Esophagus muscularis mucosa (tissue), 4 donors: ENCODE measurements around the gene ATF7. TPM values are rescaled to one million over a fixed set of nuclear protein-coding genes. Genes with fewer than 3 reads are reported as not detected.

Experiments used
- DNase-seq: peaks from one replicate; pipeline ENCODE4 v3.0.0-alpha.2; 2017; ENCODE audit errors: extremely low spot score
- H3K27ac ChIP-seq, 4 donors: fragments of 200-600 bp; sonication (generic); replicated peaks in 1 of 4; 1 replicate in 3 of 4; 2 replicates in 1 of 4; pipeline ENCODE4 v1.5.1; 2016 to 2019; ENCODE audit warnings: mild to moderate bottlenecking in 1 of 4
- H3K27me3 ChIP-seq, 4 donors: fragments of 200-600 bp; sonication (generic); one replicate each; pipeline versions ENCODE4 v1.5.1 to v1.6.0; 2016 to 2019
- H3K36me3 ChIP-seq, 4 donors: fragments of 200-600 bp; sonication (generic); one replicate each; pipeline ENCODE4 v1.5.1; 2016 to 2019
- H3K4me1 ChIP-seq, 4 donors: fragments of 200-600 bp; sonication (generic); one replicate each; pipeline ENCODE4 v1.5.1; 2016 to 2019
- H3K4me3 ChIP-seq, 4 donors: fragments of 200-600 bp; sonication (generic); 1 replicate in 2 of 4; 2 replicates in 2 of 4; pipeline ENCODE4 v1.5.1; 2016 to 2019; ENCODE audit warnings: mild to moderate bottlenecking in 4 of 4, moderate library complexity in 1 of 4
- H3K9me3 ChIP-seq, 4 donors: fragments of 200-600 bp; sonication (generic); 1 replicate in 3 of 4; 2 replicates in 1 of 4; pipeline ENCODE4 v1.5.1; 2016 to 2019
- CTCF ChIP-seq, 3 experiments: fragments of 200-600 bp in 2 of 3; fragments of 450-650 bp in 1 of 3; sonication (generic) in 2 of 3; IDR thresholded peaks; one replicate each; pipeline ENCODE4 v1.5.1; 2017 to 2019; ENCODE audit warnings: antibody characterized with exemption in 3 of 3, mild to moderate bottlenecking in 2 of 3, moderate library complexity in 1 of 3
- EP300 ChIP-seq: sonication (generic); formaldehyde crosslinking; IDR thresholded peaks from one replicate; pipeline ENCODE4 v1.6.1; 2017; ENCODE audit warnings: antibody characterized with exemption
- POLR2A ChIP-seq: fragments of 450-650 bp; IDR thresholded peaks from one replicate; pipeline ENCODE4 v1.6.1; 2017; ENCODE audit warnings: antibody characterized with exemption, moderate library complexity, mild to moderate bottlenecking, low read depth
- POLR2AphosphoS5 ChIP-seq, 2 donors: sonication (generic); formaldehyde crosslinking; IDR thresholded peaks; one replicate each; pipeline ENCODE4 v1.6.1; 2017; ENCODE audit warnings: antibody characterized with exemption in 2 of 2
- WGBS: methylation state at CpG from one replicate; pipeline ENCODE4 v1.1.5; 2018; 5-methylcytosine and 5-hydroxymethylcytosine counted together
- intact Hi-C: fragments of 100-400 bp; cut with DNase I; formaldehyde crosslinking; loops from one replicate; pipeline ENCODE4 v1.15.1; 2023
- total RNA-seq, 4 donors: library from RNA; depleted of rRNA; stranded (reverse); fragments of >200 nt; gene quantifications; one replicate each; pipeline versions ENCODE4 v1.1.0 to v1.2.1, GENCODE V29; 2016

The ATF7 gene
- total RNA-seq, 4 donors from 2014 or later = 23.5 to 43.6 (median 37.1) TPM

- no peaks in the 10 kb centered on the region for H3K9me3 ChIP-seq
- peaks cover 0 to 5% (median 0%) of the 10 kb centered on the region in 4 donors for H3K4me1 ChIP-seq
- peaks cover 80 to 100% (median 97%) of the 10 kb centered on the region in 4 donors for H3K36me3 ChIP-seq
- H3K27me3 ChIP-seq = no peaks in the 10 kb centered on the region
- H3K27ac ChIP-seq = no peak overlapping the region
- H3K4me3 ChIP-seq = no peak overlapping the region
- DNase-seq = no peak
- no peak for TF ChIP-seq CTCF (IDR thresholded peaks at IDR 0.05)
- no peak for TF ChIP-seq POLR2A
- TF ChIP-seq EP300 = no peak
- no peak for TF ChIP-seq POLR2AphosphoS5 (IDR thresholded peaks at IDR 0.05)
- WGBS = 82% methylated on average over 2 of the region's 2 CpGs
- intact Hi-C loops = no loop called here
These were observed 96.1 kb downstream of the ATF7 start for GRCh38 chr12:53530061-53530460.

GRCh38 chr12:53524476-53524875 is 101.7 kb downstream of the ATF7 start:
- H3K9me3 ChIP-seq = no peaks in the 10 kb centered on the region
- no peak overlapping the region for H3K4me3 ChIP-seq
- H3K27ac ChIP-seq = no peak overlapping the region
- TF ChIP-seq POLR2AphosphoS5 (IDR thresholded peaks at IDR 0.05) (no peak), EP300 (no peak), POLR2A (no peak), CTCF (IDR thresholded peaks at IDR 0.05) (no peak)
- H3K36me3 ChIP-seq = peaks cover 70 to 100% (median 98%) of the 10 kb centered on the region in 4 donors
- no peaks in the 10 kb centered on the region for H3K4me1 ChIP-seq
- WGBS = 95% methylated on average over 13 of the region's 13 CpGs
- no peaks in the 10 kb centered on the region for H3K27me3 ChIP-seq
- DNase-seq = no peak
- intact Hi-C loops = no loop called here

DNA sequence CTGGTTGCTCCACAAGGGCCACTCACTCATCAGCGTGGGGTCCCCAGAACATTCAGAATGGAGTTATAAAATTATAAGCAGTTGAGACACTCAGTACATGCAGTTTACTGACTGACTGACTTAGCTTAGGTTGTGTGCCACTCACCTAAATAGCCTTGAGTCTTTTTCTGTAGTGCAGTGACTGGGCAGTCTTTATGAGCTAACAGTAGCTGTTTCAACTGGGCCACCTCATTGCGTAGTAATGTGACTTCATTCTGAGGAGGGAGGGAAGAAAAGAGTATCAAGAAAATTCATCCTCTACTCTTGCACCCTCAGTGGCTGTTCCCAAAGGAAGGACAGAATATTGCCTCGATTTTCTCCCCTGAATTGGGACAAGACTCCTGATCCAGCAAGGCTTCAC is 103.1 kb downstream of the ATF7 start:
- TF ChIP-seq POLR2AphosphoS5 (IDR thresholded peaks at IDR 0.05) = no peak
- TF ChIP-seq CTCF (IDR thresholded peaks at IDR 0.05) = no peak
- TF ChIP-seq EP300 = no peak
- TF ChIP-seq POLR2A = no peak
- no peak for DNase-seq
- no peak overlapping the region for H3K27ac ChIP-seq
- 94% methylated on average over 3 of the region's 3 CpGs for WGBS
- intact Hi-C loops = no loop called here
- H3K4me1 ChIP-seq = no peaks in the 10 kb centered on the region
- no peak overlapping the region for H3K4me3 ChIP-seq
- no peaks in the 10 kb centered on the region for H3K27me3 ChIP-seq
- H3K36me3 ChIP-seq = peaks cover 61 to 100% (median 98%) of the 10 kb centered on the region in 4 donors
- no peaks in the 10 kb centered on the region for H3K9me3 ChIP-seq

DNA sequence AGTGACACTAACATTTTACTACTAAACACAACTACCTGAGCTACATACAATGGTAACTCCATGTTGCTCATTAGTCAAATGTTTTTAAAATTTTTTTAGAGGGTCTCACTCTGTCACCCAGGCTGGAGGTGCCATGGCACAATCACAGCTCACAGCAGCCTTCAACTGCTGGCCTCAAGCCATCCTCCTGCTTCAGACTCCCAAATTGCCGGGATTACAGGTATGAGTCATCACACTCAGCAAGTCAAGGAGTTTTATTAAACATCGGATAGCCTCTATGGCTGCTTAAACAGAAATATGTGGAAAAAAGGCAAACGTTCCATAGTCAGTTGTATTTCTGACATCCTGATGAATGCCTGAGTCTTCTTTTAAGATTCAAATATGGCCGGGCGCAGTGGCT is 107.8 kb downstream of the ATF7 start:
- TF ChIP-seq POLR2A = no peak
- no peak for TF ChIP-seq POLR2AphosphoS5 (IDR thresholded peaks at IDR 0.05)
- TF ChIP-seq CTCF (IDR thresholded peaks at IDR 0.05) = no peak
- TF ChIP-seq EP300 = no peak
- 59% methylated on average over 5 of the region's 5 CpGs for WGBS
- intact Hi-C loops = no loop called here
- Histone ChIP-seq H3K4me1 (no peaks in the 10 kb centered on the region), H3K36me3 (peaks cover 70 to 100% (median 98%) of the 10 kb centered on the region in 4 donors), H3K27me3 (no peaks in the 10 kb centered on the region), H3K9me3 (no peaks in the 10 kb centered on the region), H3K4me3 (no peak overlapping the region), H3K27ac (no peak overlapping the region)
- no peak for DNase-seq

DNA sequence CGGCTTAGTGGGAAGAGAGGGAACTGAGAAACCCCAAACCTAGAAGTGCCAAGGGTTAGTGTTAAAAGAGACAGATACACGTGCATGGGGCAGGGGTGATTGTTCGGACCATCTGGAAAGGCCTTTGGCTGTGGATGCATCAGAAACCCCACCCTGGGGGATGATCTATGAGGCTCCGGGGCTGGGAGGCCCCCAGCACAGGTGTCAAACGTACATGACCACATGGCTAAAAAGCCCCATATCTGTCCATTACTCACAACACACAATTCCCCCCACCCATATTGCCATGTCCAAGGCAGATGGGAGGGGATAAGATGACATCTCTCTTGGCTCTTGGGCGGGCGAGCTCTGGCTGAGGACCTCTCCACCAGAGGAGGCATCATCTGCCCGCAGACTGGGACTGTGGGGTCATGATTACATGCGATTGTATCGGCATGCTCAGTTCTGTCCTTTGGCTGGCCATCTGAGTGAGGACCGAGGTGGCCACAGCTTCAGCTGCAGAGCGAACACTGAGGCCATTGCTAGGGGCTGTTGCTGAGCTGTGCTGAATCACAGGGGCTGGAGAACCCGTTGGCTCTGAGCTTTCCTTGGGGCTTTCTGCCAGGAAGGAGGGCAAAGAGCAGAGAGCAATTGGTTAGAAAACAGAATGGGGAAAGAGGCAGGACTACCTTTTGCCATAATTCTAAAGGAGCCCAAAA is 109.3 kb downstream of the ATF7 start:
- intact Hi-C loops = no loop called here

More for the DNA sequence above, 109.3 kb downstream of the ATF7 start:
- no peak for DNase-seq
- WGBS = 83% methylated on average over 13 of the region's 13 CpGs
- H3K4me1 ChIP-seq = no peaks in the 10 kb centered on the region
- H3K27ac ChIP-seq = no peak overlapping the region
- H3K4me3 ChIP-seq = no peak overlapping the region
- no peaks in the 10 kb centered on the region for H3K9me3 ChIP-seq
- no peak for TF ChIP-seq POLR2AphosphoS5 (IDR thresholded peaks at IDR 0.05)
- TF ChIP-seq EP300 = no peak
- TF ChIP-seq CTCF (IDR thresholded peaks at IDR 0.05) = no peak
- TF ChIP-seq POLR2A = no peak
- H3K27me3 ChIP-seq = no peaks in the 10 kb centered on the region
- H3K36me3 ChIP-seq = peaks cover 69 to 100% (median 98%) of the 10 kb centered on the region in 4 donors
